ENCODE data around the gene TMEM269.

Gene TMEM269

GRCh38 chr1:42745851-42746250 lies 38.9 kb upstream of the TMEM269 start:
- Histone ChIP-seq H3K27ac (no peak overlapping the region), H3K27me3 (replicated peaks) (no peaks in the 10 kb centered on the region), H3K36me3 (replicated peaks) (peaks cover 47% of the 10 kb centered on the region), H3K4me3 (ENCODE audit: low read depth, low read length) (no peak overlapping the region)
- in situ Hi-C loops (cut with HindIII; ENCODE audit: low pct_ligation_motif_present, low sequenced_read_pairs), result no loop called here
- no peak for DNase-seq
- no peak for TF ChIP-seq CTCF (IDR thresholded peaks at IDR 0.05; ENCODE audit: low read depth, low read length, missing control alignments)

GRCh38 chr1:42746436-42747105 lies 38.2 kb upstream of the TMEM269 start:
- in situ Hi-C loops (cut with HindIII; ENCODE audit: low pct_ligation_motif_present, low sequenced_read_pairs), result no loop called here
- DNase-seq, result no peak
- Histone ChIP-seq H3K4me3 (ENCODE audit: low read depth, low read length) (no peak overlapping the region), H3K36me3 (replicated peaks) (peaks cover 48% of the 10 kb centered on the region), H3K27me3 (replicated peaks) (no peaks in the 10 kb centered on the region), H3K27ac (no peak overlapping the region)
- no peak for TF ChIP-seq CTCF (IDR thresholded peaks at IDR 0.05; ENCODE audit: low read depth, low read length, missing control alignments)

- H3K27ac ChIP-seq, result no peak overlapping the region
- peaks cover 53% of the 10 kb centered on the region for H3K36me3 ChIP-seq (replicated peaks)
- H3K4me3 ChIP-seq (ENCODE audit: low read depth, low read length), result no peak overlapping the region
- in situ Hi-C loops (cut with HindIII; ENCODE audit: low pct_ligation_motif_present, low sequenced_read_pairs), result no loop called here
- no peaks in the 10 kb centered on the region for H3K27me3 ChIP-seq (replicated peaks)
- peak; percentile 75 for TF ChIP-seq CTCF (IDR thresholded peaks at IDR 0.05; ENCODE audit: low read depth, low read length, missing control alignments)
- DNase-seq, result no peak
These were observed 37.7 kb upstream of the TMEM269 start for GRCh38 chr1:42747125-42747524.

- Histone ChIP-seq H3K27me3 (replicated peaks) (no peaks in the 10 kb centered on the region), H3K4me3 (ENCODE audit: low read depth, low read length) (no peak overlapping the region), H3K36me3 (replicated peaks) (peaks cover 61% of the 10 kb centered on the region), H3K27ac (no peak overlapping the region)
- no peak for TF ChIP-seq CTCF (IDR thresholded peaks at IDR 0.05; ENCODE audit: low read depth, low read length, missing control alignments)
- DNase-seq, result no peak
- in situ Hi-C loops (cut with HindIII; ENCODE audit: low pct_ligation_motif_present, low sequenced_read_pairs), result no loop called here
These were observed 36.8 kb upstream of the TMEM269 start for GRCh38 chr1:42748021-42748420.

- DNase-seq, result no peak
- H3K4me3 ChIP-seq (ENCODE audit: low read depth, low read length), result no peak overlapping the region
- H3K27me3 ChIP-seq (replicated peaks), result no peaks in the 10 kb centered on the region
- in situ Hi-C loops (cut with HindIII; ENCODE audit: low pct_ligation_motif_present, low sequenced_read_pairs), result no loop called here
- no peak for TF ChIP-seq CTCF (IDR thresholded peaks at IDR 0.05; ENCODE audit: low read depth, low read length, missing control alignments)
- H3K27ac ChIP-seq, result no peak overlapping the region
- peaks cover 66% of the 10 kb centered on the region for H3K36me3 ChIP-seq (replicated peaks)
These were observed 36.1 kb upstream of the TMEM269 start for GRCh38 chr1:42748461-42749410.

All from brain microvascular endothelial cell (primary cell).